NCI-H2107 treated with DMSO at 0.1 percent for 48 hours (cell line): Measurements from ENCODE around the gene S100B.
"Not testable (repeated sequence)": the region's sequence is repeated elsewhere in the genome, so short reads cannot be mapped to it uniquely, and the experiment has no call there.

Source experiments
- DNase-seq: peaks from one replicate; lab custom pipeline; 2025; ENCODE audit not compliant: unreplicated experiment; lab: John Stamatoyannopoulos, UW

Gene S100B

GRCh38 chr21:46604329-46604974 lies 430 bp downstream of the S100B start:
- no peak for DNase-seq

- DNase-seq: no peak
These were observed 1.7 kb downstream of the S100B start for GRCh38 chr21:46603228-46603627.

DNA sequence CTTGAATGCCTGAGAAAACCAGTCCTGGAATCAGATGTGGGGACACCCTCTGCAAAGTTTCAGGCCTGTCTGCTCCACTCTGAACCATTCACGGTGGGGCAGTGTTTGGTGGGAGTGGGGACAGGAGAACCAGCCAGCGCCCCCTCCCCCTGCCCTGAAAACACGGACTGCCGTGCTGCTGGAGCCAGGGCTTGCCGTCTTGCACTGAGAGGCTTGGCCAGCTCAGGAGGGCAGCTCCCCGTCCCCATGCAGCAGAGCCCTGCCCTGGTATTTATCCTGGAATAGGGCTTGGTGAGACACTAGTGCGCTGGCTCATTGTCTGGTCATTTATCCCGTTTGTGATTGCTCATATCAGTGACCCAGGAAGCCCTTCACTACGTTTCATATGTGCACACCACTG lies 3.9 kb downstream of the S100B start:
- no peak for DNase-seq

DNA sequence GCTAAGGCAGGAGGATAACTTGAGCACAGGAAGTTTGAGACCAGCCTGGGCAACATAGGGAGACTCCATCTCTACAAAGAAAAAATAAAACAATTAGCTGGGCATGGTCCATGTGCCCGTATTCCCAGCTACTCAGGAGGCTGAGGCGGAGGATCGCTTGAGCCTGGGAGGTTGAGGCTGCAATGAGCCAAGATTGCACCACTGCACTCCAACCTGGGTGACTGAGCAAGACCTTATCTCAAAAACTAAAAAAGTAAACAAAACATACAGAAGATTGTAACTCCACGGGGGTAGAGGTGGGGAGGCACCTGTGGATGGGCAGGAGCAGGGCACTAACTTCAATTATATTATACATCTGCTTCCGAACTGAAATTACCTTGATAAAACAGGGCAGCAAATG lies 4.6 kb downstream of the S100B start:
- no peak for DNase-seq

GRCh38 chr21:46598581-46599572 lies 6.0 kb downstream of the S100B start:
- DNase-seq: no peak

DNA sequence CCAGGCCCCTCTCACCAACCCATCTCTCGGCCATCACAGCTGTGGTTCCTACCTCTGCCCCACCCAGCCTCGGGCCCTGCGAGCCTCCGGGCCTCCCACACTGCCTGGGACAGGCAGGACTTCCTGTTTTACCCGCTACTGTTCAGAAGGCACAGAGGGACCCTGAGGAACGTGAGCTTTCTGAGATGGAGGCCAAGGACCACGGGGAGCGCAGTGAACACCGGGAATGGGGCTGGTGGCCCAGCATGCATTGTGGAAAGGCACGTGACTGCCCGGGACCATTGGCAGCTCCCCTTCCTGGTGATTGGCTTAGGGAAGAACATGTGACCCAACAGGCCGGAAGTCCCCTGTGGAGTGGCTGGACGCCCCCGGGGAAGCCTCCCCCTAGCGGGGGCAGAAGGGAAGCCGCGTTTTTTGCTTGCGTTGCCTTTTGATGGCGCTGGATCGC lies 7.0 kb downstream of the S100B start:
- DNase-seq: no peak

DNA sequence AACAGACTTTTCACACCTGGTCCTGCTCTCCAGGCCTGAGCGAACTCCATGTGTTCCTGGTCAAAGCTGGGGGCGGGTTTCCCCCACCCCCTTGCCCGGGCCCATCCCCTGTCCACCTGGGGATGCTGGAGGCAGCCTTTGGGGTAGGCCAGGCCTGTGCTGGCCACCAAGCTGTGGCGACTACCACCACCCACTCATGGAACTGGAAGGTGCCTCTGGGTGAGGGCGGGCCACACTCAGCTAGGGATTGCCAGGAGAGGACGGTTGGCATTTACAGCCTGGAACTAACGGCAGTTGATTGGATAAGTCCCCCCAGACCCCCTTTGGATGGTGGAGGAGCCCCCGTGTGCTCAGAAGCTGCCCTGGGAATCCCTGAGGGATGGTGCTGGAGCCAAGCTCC lies 7.9 kb downstream of the S100B start:
- DNase-seq: no peak

- DNase-seq: no peak
These were observed 8.7 kb downstream of the S100B start for GRCh38 chr21:46596201-46596600.

DNA sequence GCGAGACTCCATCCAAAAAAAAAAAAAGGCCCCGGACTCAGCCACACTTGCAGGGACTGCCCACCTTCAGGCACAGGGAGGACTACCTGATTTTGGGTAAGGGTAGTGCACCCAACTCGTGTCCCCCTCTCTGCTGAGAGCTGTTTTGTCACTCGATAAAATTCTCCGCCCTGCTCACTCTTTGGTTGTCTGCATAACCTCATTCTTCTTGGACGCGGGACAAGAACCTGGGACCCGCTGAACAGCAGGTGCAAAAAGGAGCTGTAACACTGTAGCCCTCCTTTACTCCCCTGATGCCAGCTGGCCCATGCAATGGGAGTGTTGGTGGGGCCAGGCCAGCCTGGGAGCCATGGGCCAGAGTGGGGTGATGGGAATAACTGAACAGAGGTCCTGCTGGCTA lies 10.6 kb downstream of the S100B start:
- DNase-seq: no peak

DNA sequence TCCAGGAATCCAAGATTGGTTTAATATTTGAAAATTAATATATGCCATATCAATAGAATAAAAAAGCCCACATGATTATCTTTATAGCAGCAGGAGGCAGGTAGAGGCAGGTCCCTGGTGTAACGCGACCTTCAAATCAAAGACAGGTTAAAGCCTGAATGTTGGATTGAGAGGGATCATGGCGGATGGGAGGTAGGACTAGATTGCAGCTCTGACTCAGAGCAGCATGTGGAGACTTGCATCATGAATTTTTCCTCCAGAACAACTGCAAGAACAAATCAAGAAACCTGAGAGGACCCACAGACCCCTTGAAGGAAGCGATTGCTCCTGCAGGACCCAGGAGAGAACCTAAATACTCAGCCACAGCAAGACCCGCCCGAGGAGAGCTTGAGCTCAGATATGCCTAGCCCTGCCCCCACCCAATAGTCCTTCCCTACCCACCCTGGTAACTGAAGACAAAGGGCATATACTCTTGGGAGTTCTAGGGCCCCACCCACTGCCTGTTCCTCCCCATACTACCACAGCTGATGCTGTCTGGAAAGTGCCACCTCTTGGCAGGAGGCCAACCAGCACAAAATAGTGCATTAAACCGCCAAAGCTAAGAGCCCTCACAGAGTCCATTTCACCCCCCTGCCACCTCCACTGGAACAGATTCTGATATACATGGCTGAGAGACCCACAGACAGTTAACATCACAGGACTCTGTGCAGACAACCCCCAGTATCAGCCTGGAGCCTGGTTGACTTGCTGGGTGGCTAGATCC lies 19.5 kb downstream of the S100B start:
- DNase-seq: peak; percentile 86

DNA sequence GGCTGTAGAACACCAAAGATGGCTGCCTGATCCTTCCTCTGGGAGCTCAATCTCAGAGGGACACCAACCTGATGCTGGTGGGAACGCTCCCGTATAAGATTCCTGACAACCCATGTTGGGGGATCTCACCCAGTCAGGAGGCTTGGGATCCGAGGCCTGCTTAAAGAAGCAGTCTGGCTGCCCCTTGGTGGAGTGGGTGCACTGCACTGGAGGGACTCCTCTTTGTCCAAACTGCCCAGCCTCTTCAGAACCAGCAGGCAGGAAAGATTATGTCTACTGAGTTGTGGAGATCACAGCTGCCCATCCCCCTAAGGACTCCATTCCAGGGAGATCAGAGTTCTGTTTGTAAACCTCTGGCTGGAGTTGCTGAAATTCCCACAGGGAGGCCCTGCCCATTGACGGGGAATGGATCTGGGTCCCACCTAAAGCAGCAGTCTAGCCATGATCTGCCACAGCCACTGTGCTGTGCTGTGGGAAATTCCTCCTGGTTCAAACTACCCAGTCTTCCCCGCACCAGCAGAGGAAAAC lies 23.0 kb downstream of the S100B start:
- DNase-seq: no peak

DNA sequence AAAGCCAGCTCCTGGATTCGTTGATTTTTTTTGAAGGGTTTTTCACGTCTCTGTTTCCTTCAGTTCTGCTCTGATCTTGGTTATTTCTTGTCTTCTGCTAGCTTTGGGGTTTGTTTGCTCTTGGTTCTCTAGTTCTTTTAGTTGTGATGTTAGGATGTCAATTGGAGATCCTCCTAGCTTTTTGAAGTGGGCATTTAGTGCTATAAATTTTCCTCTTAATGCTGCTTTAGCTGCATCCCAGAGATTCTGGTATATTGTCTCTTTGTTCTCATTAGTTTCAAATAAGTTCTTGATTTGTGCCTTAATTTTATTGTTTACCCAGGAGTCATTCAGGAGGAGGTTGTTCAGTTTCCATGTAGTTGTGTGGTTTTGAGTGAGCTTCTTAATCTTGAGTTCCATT lies 25.5 kb downstream of the S100B start:
- not testable (repeated sequence) for DNase-seq

DNA sequence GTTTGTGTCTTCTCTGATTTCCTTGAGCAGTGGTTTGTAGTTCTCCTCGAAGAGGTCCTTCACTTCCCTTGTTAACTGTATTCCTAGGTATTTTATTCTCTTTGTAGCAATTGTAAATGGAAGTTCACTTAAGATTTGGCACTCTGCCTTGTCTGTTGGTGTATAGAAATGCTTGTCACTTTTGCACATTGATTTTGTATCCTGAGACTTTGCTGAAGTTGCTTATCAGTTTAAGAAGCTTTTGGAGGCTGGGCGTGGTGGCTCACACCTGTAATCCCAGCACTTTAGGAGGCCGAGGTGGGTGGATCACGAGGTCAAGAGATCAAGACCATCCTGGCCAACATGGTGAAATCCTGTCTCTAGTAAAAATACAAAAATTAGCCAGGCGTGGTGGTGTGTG lies 27.1 kb downstream of the S100B start:
- DNase-seq: not testable (repeated sequence)

GRCh38 chr21:46572850-46573249 lies 32.0 kb downstream of the S100B start:
- no peak for DNase-seq

DNA sequence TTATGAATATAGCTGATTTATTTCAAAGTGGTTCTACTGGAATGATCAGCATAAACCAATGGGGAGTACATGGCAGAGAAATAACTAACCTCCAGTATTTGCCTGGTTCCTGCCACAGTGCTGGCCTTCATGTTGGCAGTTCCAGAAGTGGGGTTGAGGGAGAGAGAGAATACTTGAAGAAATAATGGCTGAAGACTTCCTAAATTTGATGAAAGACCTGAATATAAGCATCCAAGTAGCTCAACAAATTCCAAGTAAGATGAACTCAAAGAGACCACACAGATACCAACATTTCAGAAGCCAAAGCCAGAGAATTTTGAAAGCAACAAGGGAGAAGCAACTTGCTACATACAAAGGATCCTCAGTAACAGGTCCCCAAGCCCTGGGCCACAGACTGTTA lies 34.3 kb downstream of the S100B start:
- no peak for DNase-seq

DNA sequence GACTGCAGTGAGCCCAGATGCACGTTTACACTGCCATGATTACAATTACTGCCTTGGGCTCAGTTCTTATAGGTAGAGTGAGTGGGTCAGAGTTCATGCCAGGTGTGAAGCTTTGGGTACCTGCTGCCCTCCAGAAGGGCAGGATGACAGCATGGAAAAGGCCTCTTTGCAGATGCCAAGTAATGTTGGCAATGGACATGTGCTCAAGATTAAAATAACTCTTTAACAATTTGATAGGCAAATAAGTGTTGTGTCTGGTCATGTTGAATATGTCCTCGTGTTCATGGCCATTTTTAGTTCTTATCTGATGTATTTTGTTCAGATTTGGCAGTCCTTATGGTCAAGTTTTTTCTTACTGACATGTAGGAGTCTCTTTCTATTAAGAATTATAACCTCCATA lies 34.8 kb downstream of the S100B start:
- DNase-seq: no peak

GRCh38 chr21:46569081-46569480 lies 35.8 kb downstream of the S100B start:
- no peak for DNase-seq

- DNase-seq: no peak
These were observed 36.3 kb downstream of the S100B start for GRCh38 chr21:46568562-46568961.

DNA sequence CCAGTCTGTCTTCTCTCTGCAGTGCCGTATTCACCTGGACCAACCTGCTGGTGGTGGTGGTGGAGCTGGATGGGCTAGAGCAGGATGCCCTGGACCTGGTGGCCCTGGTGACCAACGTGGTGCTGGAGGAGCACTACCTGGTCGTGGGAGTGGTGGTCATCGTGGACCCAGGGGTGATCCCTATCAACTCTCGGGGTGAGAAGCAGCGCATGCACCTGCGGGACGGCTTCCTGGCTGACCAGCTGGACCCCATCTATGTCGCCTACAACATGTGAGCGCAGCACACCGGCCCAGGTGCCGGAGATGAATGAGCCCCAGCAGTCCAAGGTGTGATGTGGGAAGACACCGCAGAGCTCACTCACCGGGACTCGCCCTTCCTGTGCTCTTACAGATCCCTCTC lies 37.5 kb downstream of the S100B start:
- no peak for DNase-seq

- no peak for DNase-seq
These were observed 40.5 kb downstream of the S100B start for GRCh38 chr21:46564391-46564790.

GRCh38 chr21:46562964-46563607 lies 41.8 kb downstream of the S100B start:
- no peak for DNase-seq
